HUES6 (cell line): ENCODE measurements around the gene CFAP65.

Experiments used
- H3K27ac ChIP-seq: 2 replicates; pipeline ENCODE4 v1.7.0; 2013; ENCODE audit warnings: low read depth, mild to moderate bottlenecking, low read length, inconsistent platforms
- H3K27me3 ChIP-seq: 2 replicates; pipeline ENCODE4 v1.6.1; 2013; ENCODE audit warnings: low read length; ENCODE audit not compliant: control insufficient read depth, insufficient read depth
- H3K36me3 ChIP-seq: 2 replicates; pipeline ENCODE4 v1.6.1; 2013; ENCODE audit warnings: low read length; ENCODE audit not compliant: control insufficient read depth, insufficient read depth
- H3K4me1 ChIP-seq: 2 replicates; pipeline ENCODE4 v1.6.1; 2013; ENCODE audit warnings: low read length; ENCODE audit not compliant: control insufficient read depth, insufficient read depth
- H3K4me3 ChIP-seq: 2 replicates; pipeline ENCODE4 v1.5.1; 2013; ENCODE audit warnings: low read depth, low read length
- H3K9ac ChIP-seq: one replicate; pipeline ENCODE4 v1.6.1; 2013; ENCODE audit warnings: mild to moderate bottlenecking, low read length
- H3K9me3 ChIP-seq: 2 replicates; pipeline ENCODE4 v1.6.1; 2013; ENCODE audit warnings: low read depth, low read length; ENCODE audit not compliant: control insufficient read depth, insufficient read depth

Gene CFAP65

DNA sequence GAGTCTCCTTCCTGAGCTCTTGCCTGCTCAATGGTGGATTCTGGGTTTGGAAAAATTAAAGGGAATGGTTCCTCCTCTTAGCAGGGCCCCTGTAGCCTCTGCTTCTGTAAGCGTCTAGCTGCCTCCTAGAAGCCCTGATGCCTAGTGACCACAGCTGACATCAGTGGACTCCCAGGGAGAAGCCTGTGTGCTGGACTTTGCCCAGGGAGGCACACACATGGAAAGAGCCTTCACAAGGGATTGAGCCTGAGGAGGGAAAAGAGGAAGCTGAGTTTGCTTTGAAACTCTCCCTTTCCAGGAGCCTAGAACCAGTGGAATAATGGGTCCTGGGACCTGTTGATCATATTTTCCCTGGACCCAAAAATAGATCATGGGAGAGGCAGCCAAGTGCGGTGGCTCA is 1.4 kb upstream of the CFAP65 start:
- H3K4me3 ChIP-seq: no peak overlapping the region
- H3K27me3 ChIP-seq: peaks cover 87% of the 10 kb centered on the region
- H3K9ac ChIP-seq: no peak overlapping the region
- H3K27ac ChIP-seq: no peak overlapping the region
- no peaks in the 10 kb centered on the region for H3K4me1 ChIP-seq
- no peaks in the 10 kb centered on the region for H3K9me3 ChIP-seq
- H3K36me3 ChIP-seq: no peaks in the 10 kb centered on the region

DNA sequence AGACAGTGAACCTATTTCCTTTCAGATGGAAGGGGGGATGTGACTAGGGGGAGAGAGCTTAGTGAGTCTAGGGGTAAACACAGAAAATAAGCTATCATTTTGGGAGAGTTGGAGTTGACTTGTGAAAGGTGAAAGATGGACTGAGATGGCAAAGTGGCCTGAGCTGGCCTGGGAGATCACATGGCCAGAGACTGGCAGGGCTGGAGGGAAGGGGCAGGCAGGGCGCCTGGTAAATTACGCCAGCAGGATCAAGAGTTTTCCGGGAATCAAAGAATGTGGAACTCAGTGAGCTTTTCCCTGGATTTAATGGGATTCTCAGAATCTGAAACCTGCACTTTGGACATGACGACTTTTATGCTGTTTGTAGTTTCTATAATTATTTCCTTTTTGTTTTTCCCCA is 841 bp upstream of the CFAP65 start:
- Histone ChIP-seq H3K4me1 (no peaks in the 10 kb centered on the region), H3K27me3 (peaks cover 87% of the 10 kb centered on the region), H3K4me3 (no peak overlapping the region), H3K9me3 (no peaks in the 10 kb centered on the region), H3K9ac (no peak overlapping the region), H3K36me3 (no peaks in the 10 kb centered on the region), H3K27ac (no peak overlapping the region)

DNA sequence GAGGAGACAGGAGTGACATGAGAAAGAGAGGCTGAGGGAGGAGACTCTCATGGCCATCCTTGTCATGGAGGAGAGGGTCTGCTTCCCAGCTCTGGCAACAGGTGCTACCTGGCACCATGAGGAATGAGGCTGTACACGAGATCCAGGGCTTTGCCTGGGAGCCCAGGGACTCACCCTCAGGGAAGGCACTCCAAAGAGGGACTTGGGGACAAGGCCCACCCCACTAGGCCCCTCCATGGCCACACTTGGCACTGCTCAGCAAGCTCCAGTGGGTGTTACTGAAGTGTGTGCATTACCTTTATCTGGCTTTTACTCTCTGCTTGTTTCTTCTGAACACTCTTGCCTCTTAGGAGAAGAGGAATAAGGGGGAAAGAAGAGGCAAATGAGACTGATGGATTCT is 2.7 kb downstream of the CFAP65 start:
- H3K36me3 ChIP-seq: no peaks in the 10 kb centered on the region
- peaks cover 86% of the 10 kb centered on the region for H3K27me3 ChIP-seq
- no peaks in the 10 kb centered on the region for H3K9me3 ChIP-seq
- H3K9ac ChIP-seq: no peak overlapping the region
- H3K27ac ChIP-seq: no peak overlapping the region
- H3K4me1 ChIP-seq: no peaks in the 10 kb centered on the region
- H3K4me3 ChIP-seq: no peak overlapping the region

DNA sequence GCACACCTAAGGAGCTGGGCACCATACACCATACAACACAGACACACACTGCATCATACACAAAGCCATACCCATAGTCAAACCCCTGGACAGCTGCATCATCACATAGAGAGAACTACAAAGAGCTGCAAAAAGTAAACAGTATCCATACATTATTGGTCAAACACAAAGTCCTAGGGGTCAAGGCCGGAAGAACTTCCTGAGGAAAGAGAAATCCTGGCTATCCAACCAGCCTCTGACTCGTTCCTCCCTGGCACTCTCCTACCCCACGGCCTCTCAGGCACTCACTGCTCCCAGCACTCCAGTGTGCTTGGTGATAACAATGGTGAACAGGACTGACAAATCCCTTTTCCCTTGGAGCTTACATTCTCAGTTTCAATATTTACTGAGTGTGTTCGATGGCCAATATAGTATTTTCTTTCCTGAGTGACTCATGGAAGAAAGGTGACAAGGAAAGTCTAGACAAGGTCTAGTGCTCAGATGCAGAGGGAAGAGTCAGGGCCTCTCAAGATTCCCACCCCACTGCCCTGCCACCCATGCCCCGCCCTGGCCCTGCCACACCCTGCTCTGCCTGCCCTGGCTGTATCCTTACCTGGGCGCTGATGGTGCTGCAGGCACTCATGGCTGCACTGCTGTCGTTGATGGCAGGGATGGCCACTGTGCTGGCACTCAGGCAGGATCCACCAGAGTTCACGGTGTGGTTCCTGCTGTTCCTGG is 3.4 kb downstream of the CFAP65 start:
- no peaks in the 10 kb centered on the region for H3K36me3 ChIP-seq
- no peak overlapping the region for H3K4me3 ChIP-seq
- H3K4me1 ChIP-seq: no peaks in the 10 kb centered on the region
- no peak overlapping the region for H3K9ac ChIP-seq
- H3K27ac ChIP-seq: no peak overlapping the region
- peaks cover 82% of the 10 kb centered on the region for H3K27me3 ChIP-seq
- H3K9me3 ChIP-seq: no peaks in the 10 kb centered on the region

DNA sequence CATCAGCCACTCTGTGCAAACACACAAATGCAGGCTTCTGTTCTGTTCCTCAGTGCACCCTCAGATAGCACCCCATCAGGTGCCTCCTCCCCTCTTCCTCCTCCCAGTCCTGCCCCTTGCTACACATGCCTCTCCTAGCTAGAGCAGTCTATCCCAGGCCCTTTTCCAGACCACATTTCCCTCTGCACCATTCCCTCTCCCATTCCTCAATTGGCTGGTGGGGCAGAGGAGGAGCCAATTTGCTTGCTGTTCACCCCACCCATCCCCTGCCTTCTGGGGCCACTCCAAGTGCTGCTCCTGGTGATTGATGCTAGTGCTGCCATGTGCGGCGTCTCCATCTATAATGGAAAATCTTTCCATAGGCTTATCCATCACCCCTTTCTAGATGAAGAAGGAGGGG is 5.4 kb downstream of the CFAP65 start:
- no peaks in the 10 kb centered on the region for H3K36me3 ChIP-seq
- H3K9ac ChIP-seq: no peak overlapping the region
- no peak overlapping the region for H3K4me3 ChIP-seq
- H3K27me3 ChIP-seq: peaks cover 70% of the 10 kb centered on the region
- H3K9me3 ChIP-seq: no peaks in the 10 kb centered on the region
- H3K27ac ChIP-seq: no peak overlapping the region
- no peaks in the 10 kb centered on the region for H3K4me1 ChIP-seq

DNA sequence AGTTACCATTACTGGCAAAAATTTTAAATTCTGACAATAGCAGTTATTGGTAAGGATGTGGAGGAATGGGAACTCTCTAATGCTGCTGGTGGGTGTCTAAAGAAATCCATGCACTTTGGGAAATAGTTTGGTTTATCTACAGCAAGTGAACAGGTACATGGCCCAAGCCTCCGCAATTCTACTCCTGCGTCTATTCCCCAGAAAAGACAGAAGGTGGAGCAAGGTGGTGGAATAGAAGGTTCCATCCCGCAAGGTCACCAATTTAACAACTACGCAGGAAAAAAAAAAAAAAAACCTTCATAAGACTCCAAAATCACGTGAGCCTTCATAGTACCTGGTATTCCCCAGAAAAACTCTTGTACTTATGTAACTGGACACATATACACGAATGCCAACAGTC is 6.5 kb downstream of the CFAP65 start:
- Histone ChIP-seq H3K27me3 (peaks cover 60% of the 10 kb centered on the region), H3K9ac (no peak overlapping the region), H3K4me1 (no peaks in the 10 kb centered on the region), H3K27ac (no peak overlapping the region), H3K4me3 (no peak overlapping the region), H3K36me3 (no peaks in the 10 kb centered on the region), H3K9me3 (no peaks in the 10 kb centered on the region)

DNA sequence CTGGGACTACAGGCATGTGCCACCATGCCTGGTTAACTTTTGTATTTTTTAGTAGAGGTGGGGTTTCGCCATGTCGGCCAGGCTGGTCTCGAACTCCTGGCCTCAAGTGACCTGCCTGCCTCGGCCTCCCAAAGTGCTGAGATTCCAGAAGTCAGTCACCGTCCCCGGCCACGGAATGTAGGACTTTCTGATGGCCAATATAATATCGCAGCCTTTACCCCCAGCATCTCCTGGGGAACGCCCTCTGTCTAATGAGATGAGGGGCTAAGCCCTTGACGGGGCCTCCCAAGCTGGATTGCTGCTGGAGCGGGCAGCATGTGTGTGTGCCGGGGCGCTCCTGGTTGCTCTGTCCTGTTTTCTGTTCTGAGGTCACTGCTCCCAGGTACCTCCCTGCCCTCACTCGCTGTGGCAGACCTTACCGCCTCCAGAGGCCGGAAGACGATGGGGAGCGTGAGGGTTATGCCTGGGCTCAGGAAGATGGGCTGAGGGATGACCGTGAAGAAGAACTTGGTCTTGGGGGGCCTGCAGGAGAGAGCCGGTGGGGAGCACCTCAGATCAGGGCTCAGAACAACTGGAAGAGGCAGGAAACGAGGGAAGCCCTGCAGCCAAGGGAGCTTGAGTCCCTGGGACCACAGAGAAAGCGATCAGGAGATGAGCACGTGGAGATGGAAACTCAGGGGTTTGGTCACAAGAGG is 9.1 kb downstream of the CFAP65 start:
- H3K4me1 ChIP-seq: no peaks in the 10 kb centered on the region
- H3K27me3 ChIP-seq: peaks cover 46% of the 10 kb centered on the region
- no peak overlapping the region for H3K4me3 ChIP-seq
- H3K9ac ChIP-seq: no peak overlapping the region
- no peaks in the 10 kb centered on the region for H3K36me3 ChIP-seq
- no peaks in the 10 kb centered on the region for H3K9me3 ChIP-seq
- H3K27ac ChIP-seq: no peak overlapping the region

DNA sequence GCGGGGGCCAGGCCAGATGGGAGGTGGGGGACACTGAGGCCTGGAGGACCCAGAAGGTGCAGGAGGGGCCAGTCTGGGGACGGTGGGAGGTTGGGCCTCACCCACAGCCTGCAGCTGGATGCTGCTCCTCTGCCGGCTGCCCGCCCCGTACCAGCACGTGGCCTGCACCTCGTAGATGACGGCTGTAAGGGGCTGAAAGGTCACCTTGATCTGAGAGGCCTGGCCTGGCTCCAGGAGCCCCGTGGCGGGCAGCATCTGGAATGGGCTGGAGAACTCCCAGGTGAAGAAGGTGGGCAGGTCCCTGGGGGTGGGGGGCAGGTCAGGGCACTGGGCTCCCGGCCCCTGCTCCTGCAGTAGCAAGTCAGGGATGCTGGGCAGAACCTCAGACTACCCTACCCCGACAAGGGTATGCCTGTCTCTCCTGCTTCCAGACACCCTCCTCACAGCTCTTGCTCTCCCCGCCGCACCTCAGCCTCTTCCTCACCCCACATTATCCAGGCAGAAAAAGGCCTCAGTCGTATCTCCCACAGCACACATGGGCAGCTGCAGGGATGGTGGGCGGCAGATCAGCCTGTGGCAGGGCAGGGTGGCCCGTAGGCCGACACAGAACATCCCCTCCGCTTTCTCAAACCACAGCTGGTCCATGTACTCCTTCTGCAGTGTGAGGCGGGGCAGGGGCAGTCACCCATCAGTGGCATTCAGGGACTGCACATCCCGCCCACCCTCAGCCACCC is 10.1 kb downstream of the CFAP65 start:
- Histone ChIP-seq H3K27me3 (peaks cover 42% of the 10 kb centered on the region), H3K4me1 (no peaks in the 10 kb centered on the region), H3K4me3 (no peak overlapping the region), H3K9ac (no peak overlapping the region), H3K27ac (no peak overlapping the region), H3K9me3 (no peaks in the 10 kb centered on the region), H3K36me3 (no peaks in the 10 kb centered on the region)

DNA sequence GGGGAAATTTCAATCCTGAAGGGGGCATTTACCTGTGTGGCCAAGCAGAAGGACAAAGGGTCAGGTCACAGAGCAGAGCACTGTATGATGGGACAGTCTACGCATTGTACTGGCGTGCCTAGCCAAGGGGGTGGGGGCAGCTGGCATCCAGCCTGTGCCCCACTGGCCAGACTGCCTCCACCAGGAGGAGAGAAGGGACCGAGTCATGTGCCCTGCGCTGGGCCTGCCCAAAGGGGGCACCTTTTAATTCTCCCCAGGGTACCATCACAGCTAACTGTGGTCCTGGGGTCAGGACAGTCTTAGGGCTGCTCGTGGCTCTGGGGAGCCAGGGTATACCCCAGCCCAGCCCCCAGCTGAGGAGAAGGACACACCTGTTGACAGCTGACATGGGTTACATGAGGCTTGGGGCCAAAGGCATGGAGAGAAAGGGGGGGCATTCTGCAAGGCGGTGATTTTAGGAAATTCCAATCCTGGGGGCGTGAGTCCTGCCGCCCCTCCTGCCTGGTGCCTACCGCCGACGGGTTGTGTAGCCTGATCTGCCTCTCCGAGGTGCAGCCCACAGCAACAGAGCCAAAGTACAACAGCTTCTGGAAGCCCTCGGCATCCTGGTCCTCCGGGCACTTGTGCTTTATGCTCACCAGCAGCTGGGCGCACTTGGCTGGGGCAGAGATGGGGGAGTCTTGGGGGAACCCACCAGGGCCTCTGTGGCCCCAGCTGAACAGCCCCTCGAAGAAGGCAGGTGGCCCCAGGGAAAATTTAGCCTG is 11.0 kb downstream of the CFAP65 start:
- peaks cover 35% of the 10 kb centered on the region for H3K27me3 ChIP-seq
- no peak overlapping the region for H3K9ac ChIP-seq
- H3K9me3 ChIP-seq: no peaks in the 10 kb centered on the region
- H3K4me3 ChIP-seq: no peak overlapping the region
- H3K4me1 ChIP-seq: no peaks in the 10 kb centered on the region
- H3K36me3 ChIP-seq: no peaks in the 10 kb centered on the region
- H3K27ac ChIP-seq: no peak overlapping the region

DNA sequence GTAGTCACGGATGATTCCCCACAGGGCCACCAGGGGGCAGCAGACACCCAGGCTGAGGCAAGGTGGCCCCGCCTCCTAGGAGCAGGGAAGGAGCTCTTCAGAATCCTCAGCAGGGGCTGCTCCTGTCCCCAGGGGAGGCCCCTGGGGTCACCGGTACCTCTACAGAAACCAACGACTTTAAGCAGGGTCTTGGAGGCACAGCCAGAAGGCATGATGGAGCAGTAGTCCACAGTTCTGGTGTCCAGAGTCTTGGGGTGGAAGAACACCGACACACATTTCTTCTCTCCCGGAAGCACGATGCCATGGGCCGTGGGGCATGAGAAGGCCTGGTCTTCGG is 11.5 kb downstream of the CFAP65 start:
- no peak overlapping the region for H3K27ac ChIP-seq
- no peak overlapping the region for H3K4me3 ChIP-seq
- no peaks in the 10 kb centered on the region for H3K36me3 ChIP-seq
- H3K27me3 ChIP-seq: peaks cover 35% of the 10 kb centered on the region
- no peaks in the 10 kb centered on the region for H3K4me1 ChIP-seq
- no peak overlapping the region for H3K9ac ChIP-seq
- no peaks in the 10 kb centered on the region for H3K9me3 ChIP-seq
